ENCODE data around the gene ANKS1A.

GRCh38 chr6:35052694-35053565 lies 163.9 kb downstream of the ANKS1A start:
- TF ChIP-seq POLR2AphosphoS5 (IDR thresholded peaks at IDR 0.05; ENCODE audit: low read depth) (no peak), REST (IDR thresholded peaks at IDR 0.05; ENCODE audit: unreplicated experiment) (no peak), CTCF (conservative IDR thresholded peaks at IDR 0.05; ENCODE audit: low read depth in 2 of 2) (no peak), EZH2 (IDR thresholded peaks at IDR 0.05; ENCODE audit: low read depth, unreplicated experiment) (no peak), EZH2phosphoT487 (IDR thresholded peaks at IDR 0.05; ENCODE audit: unreplicated experiment) (no peak), CREB1 (CRISPR knock-in tag; IDR thresholded peaks at IDR 0.05; ENCODE audit: low read depth) (no peak), JUNB (IDR thresholded peaks at IDR 0.05; ENCODE audit: unreplicated experiment) (no peak), ZNF331 (CRISPR knock-in tag; IDR thresholded peaks at IDR 0.05; ENCODE audit: low read depth) (no peak), NANOG (IDR thresholded peaks at IDR 0.05; ENCODE audit: borderline replicate concordance) (no peak), STAT1 (IDR thresholded peaks at IDR 0.05; ENCODE audit: unreplicated experiment) (no peak)

Data from GM23338 (cell line).